IPS-15b (cell line): Measurements from ENCODE around the gene ADAMTSL1.

ENCODE experiments used
- H3K27me3 ChIP-seq: one replicate; pipeline ENCODE4 v1.6.1; 2013; ENCODE audit warnings: low read length; ENCODE audit not compliant: control insufficient read depth, insufficient read depth
- H3K36me3 ChIP-seq: one replicate; pipeline ENCODE4 v1.6.1; 2013; ENCODE audit warnings: low read length; ENCODE audit not compliant: control insufficient read depth, insufficient read depth
- H3K4me1 ChIP-seq: one replicate; pipeline ENCODE4 v1.6.1; 2013; ENCODE audit warnings: mild to moderate bottlenecking, low read length; ENCODE audit not compliant: control insufficient read depth, insufficient read depth
- H3K4me3 ChIP-seq: one replicate; pipeline ENCODE4 v1.5.1; 2013; ENCODE audit warnings: low read depth, low read length
- H3K9ac ChIP-seq: one replicate; pipeline ENCODE4 v1.6.1; 2013; ENCODE audit warnings: low read depth, mild to moderate bottlenecking, low read length
- H3K9me3 ChIP-seq: one replicate; pipeline ENCODE4 v1.6.1; 2013; ENCODE audit warnings: mild to moderate bottlenecking, low read length; ENCODE audit not compliant: control insufficient read depth, insufficient read depth

ADAMTSL1 gene

GRCh38 chr9:18783909-18784308 lies 310.0 kb downstream of the ADAMTSL1 start:
- no peaks in the 10 kb centered on the region for H3K9me3 ChIP-seq
- no peaks in the 10 kb centered on the region for H3K36me3 ChIP-seq
- no peak overlapping the region for H3K4me3 ChIP-seq
- no peak overlapping the region for H3K9ac ChIP-seq
- no peaks in the 10 kb centered on the region for H3K4me1 ChIP-seq
- H3K27me3 ChIP-seq, result no peaks in the 10 kb centered on the region

- no peaks in the 10 kb centered on the region for H3K36me3 ChIP-seq
- no peak overlapping the region for H3K9ac ChIP-seq
- no peaks in the 10 kb centered on the region for H3K4me1 ChIP-seq
- H3K4me3 ChIP-seq, result no peak overlapping the region
- no peaks in the 10 kb centered on the region for H3K27me3 ChIP-seq
- no peaks in the 10 kb centered on the region for H3K9me3 ChIP-seq
Observed at GRCh38 chr9:18785604-18786003, 311.7 kb downstream of the ADAMTSL1 start.

- Histone ChIP-seq H3K9me3 (no peaks in the 10 kb centered on the region), H3K9ac (no peak overlapping the region), H3K4me3 (no peak overlapping the region), H3K36me3 (no peaks in the 10 kb centered on the region), H3K4me1 (no peaks in the 10 kb centered on the region), H3K27me3 (no peaks in the 10 kb centered on the region)
Observed at GRCh38 chr9:18786196-18786595, 312.2 kb downstream of the ADAMTSL1 start.

- Histone ChIP-seq H3K4me3 (no peak overlapping the region), H3K4me1 (no peaks in the 10 kb centered on the region), H3K9ac (no peak overlapping the region), H3K36me3 (no peaks in the 10 kb centered on the region), H3K9me3 (no peaks in the 10 kb centered on the region), H3K27me3 (no peaks in the 10 kb centered on the region)
Observed at GRCh38 chr9:18786911-18787650, 313.1 kb downstream of the ADAMTSL1 start.

GRCh38 chr9:18788256-18788655 lies 314.3 kb downstream of the ADAMTSL1 start:
- Histone ChIP-seq H3K36me3 (no peaks in the 10 kb centered on the region), H3K27me3 (no peaks in the 10 kb centered on the region), H3K4me1 (no peaks in the 10 kb centered on the region), H3K4me3 (no peak overlapping the region), H3K9me3 (no peaks in the 10 kb centered on the region), H3K9ac (no peak overlapping the region)

GRCh38 chr9:18791074-18791473 lies 317.1 kb downstream of the ADAMTSL1 start:
- no peaks in the 10 kb centered on the region for H3K9me3 ChIP-seq
- no peaks in the 10 kb centered on the region for H3K27me3 ChIP-seq
- H3K4me1 ChIP-seq, result no peaks in the 10 kb centered on the region
- H3K4me3 ChIP-seq, result no peak overlapping the region
- no peaks in the 10 kb centered on the region for H3K36me3 ChIP-seq
- H3K9ac ChIP-seq, result no peak overlapping the region

GRCh38 chr9:18793122-18793521 lies 319.2 kb downstream of the ADAMTSL1 start:
- Histone ChIP-seq H3K4me3 (no peak overlapping the region), H3K9ac (no peak overlapping the region), H3K27me3 (no peaks in the 10 kb centered on the region), H3K9me3 (no peaks in the 10 kb centered on the region), H3K36me3 (no peaks in the 10 kb centered on the region), H3K4me1 (no peaks in the 10 kb centered on the region)

GRCh38 chr9:18795947-18796671 lies 322.2 kb downstream of the ADAMTSL1 start:
- no peaks in the 10 kb centered on the region for H3K36me3 ChIP-seq
- H3K4me3 ChIP-seq, result no peak overlapping the region
- H3K9me3 ChIP-seq, result no peaks in the 10 kb centered on the region
- H3K9ac ChIP-seq, result no peak overlapping the region
- no peaks in the 10 kb centered on the region for H3K27me3 ChIP-seq
- no peaks in the 10 kb centered on the region for H3K4me1 ChIP-seq

GRCh38 chr9:18796696-18797270 lies 322.8 kb downstream of the ADAMTSL1 start:
- H3K4me3 ChIP-seq, result no peak overlapping the region
- no peak overlapping the region for H3K9ac ChIP-seq

GRCh38 chr9:18798106-18798505 lies 324.2 kb downstream of the ADAMTSL1 start:
- Histone ChIP-seq H3K9ac (no peak overlapping the region), H3K9me3 (no peaks in the 10 kb centered on the region), H3K27me3 (no peaks in the 10 kb centered on the region), H3K4me1 (no peaks in the 10 kb centered on the region), H3K36me3 (no peaks in the 10 kb centered on the region), H3K4me3 (no peak overlapping the region)

More at GRCh38 chr9:18796696-18797270, 322.8 kb downstream of the ADAMTSL1 start:
- H3K27me3 ChIP-seq, result no peaks in the 10 kb centered on the region
- H3K36me3 ChIP-seq, result no peaks in the 10 kb centered on the region
- H3K9me3 ChIP-seq, result no peaks in the 10 kb centered on the region
- H3K4me1 ChIP-seq, result no peaks in the 10 kb centered on the region

GRCh38 chr9:18798508-18799290 lies 324.7 kb downstream of the ADAMTSL1 start:
- Histone ChIP-seq H3K4me3 (no peak overlapping the region), H3K9ac (no peak overlapping the region), H3K27me3 (no peaks in the 10 kb centered on the region), H3K9me3 (no peaks in the 10 kb centered on the region), H3K4me1 (no peaks in the 10 kb centered on the region), H3K36me3 (no peaks in the 10 kb centered on the region)
